H9 (cell line): Measurements from ENCODE around the gene DRD1. TPM values are rescaled to one million over a fixed set of nuclear protein-coding genes. Genes with fewer than 3 reads are reported as not detected.

Source experiments
- DNase-seq: peaks from one replicate; pipeline ENCODE4 v3.0.0-alpha.2; 2017
- H2AFZ ChIP-seq: one replicate; pipeline ENCODE4 v1.6.1; 2013; ENCODE audit warnings: mild to moderate bottlenecking, low read length, control low read depth, moderate library complexity
- H2AK5ac ChIP-seq: 2 replicates; pipeline ENCODE4 v1.6.1; 2013; ENCODE audit warnings: low read length, control low read depth, mixed read lengths; ENCODE audit not compliant: insufficient read length
- H2BK120ac ChIP-seq: one replicate; pipeline ENCODE4 v1.6.1; 2013; ENCODE audit warnings: low read depth, mild to moderate bottlenecking, low read length, control low read depth, inconsistent platforms; ENCODE audit not compliant: poor library complexity, severe bottlenecking
- H2BK12ac ChIP-seq: 2 replicates; pipeline ENCODE4 v1.6.1; 2013; ENCODE audit warnings: low read length, control low read depth, mixed read lengths, low read depth; ENCODE audit not compliant: insufficient read length
- H2BK15ac ChIP-seq: 2 replicates; pipeline ENCODE4 v1.6.1; 2013; ENCODE audit warnings: low read depth, low read length, control low read depth
- H2BK20ac ChIP-seq: one replicate; pipeline ENCODE4 v1.6.1; 2013; ENCODE audit warnings: low read depth, mild to moderate bottlenecking, low read length, control low read depth, inconsistent platforms; ENCODE audit not compliant: poor library complexity, severe bottlenecking
- H2BK5ac ChIP-seq: 2 replicates; pipeline ENCODE4 v1.6.1; 2013; ENCODE audit warnings: low read length, control low read depth, mixed read lengths; ENCODE audit not compliant: insufficient read length
- H3K14ac ChIP-seq: 2 replicates; pipeline ENCODE4 v1.6.1; 2013; ENCODE audit warnings: low read length, control low read depth; ENCODE audit not compliant: insufficient read depth
- H3K18ac ChIP-seq: 2 replicates; pipeline ENCODE4 v1.6.1; 2013; ENCODE audit warnings: low read depth, mild to moderate bottlenecking, mixed read lengths, low read length, control low read depth; ENCODE audit not compliant: insufficient read length
- H3K23ac ChIP-seq: 2 replicates; pipeline ENCODE4 v1.6.1; 2013; ENCODE audit warnings: low read length, control low read depth, mixed read lengths, low read depth; ENCODE audit not compliant: insufficient read length
- H3K23me2 ChIP-seq: 2 replicates; pipeline ENCODE4 v1.6.1; 2013; ENCODE audit warnings: low read depth, mild to moderate bottlenecking, mixed read lengths, low read length, control low read depth; ENCODE audit not compliant: insufficient read length, poor library complexity, severe bottlenecking
- H3K27ac ChIP-seq: 2 replicates; pipeline ENCODE4 v1.5.1; 2013; ENCODE audit warnings: low read length, control low read depth, mixed read lengths, low read depth; ENCODE audit not compliant: insufficient read length
- H3K27me3 ChIP-seq: 2 replicates; pipeline ENCODE4 v1.6.1; 2013; ENCODE audit warnings: low read length, control low read depth, inconsistent platforms; ENCODE audit not compliant: insufficient read depth
- H3K4ac ChIP-seq: 2 replicates; pipeline ENCODE4 v1.6.1; 2013; ENCODE audit warnings: low read depth, mild to moderate bottlenecking, control low read depth, inconsistent platforms, low read length, moderate library complexity
- H3K4me1 ChIP-seq: 2 replicates; pipeline ENCODE4 v1.6.1; 2013; ENCODE audit warnings: low read length, control low read depth, inconsistent platforms; ENCODE audit not compliant: insufficient read depth
- H3K4me2 ChIP-seq: 2 replicates; pipeline ENCODE4 v1.6.1; 2013; ENCODE audit warnings: low read length, control low read depth, mixed read lengths; ENCODE audit not compliant: insufficient read length, insufficient read depth
- H3K56ac ChIP-seq: 2 replicates; pipeline ENCODE4 v1.6.1; 2013; ENCODE audit warnings: low read depth, mild to moderate bottlenecking, mixed read lengths, low read length, control low read depth; ENCODE audit not compliant: insufficient read length
- H3K79me1 ChIP-seq: 2 replicates; pipeline ENCODE4 v1.6.1; 2013; ENCODE audit warnings: low read depth, mild to moderate bottlenecking, moderate library complexity, low read length, control low read depth, inconsistent platforms; ENCODE audit not compliant: insufficient read depth, poor library complexity, severe bottlenecking
- H3K79me2 ChIP-seq: 2 replicates; pipeline ENCODE4 v1.6.1; 2013; ENCODE audit warnings: low read length, control low read depth, inconsistent platforms; ENCODE audit not compliant: insufficient read depth
- H3K9ac ChIP-seq: 2 replicates; pipeline ENCODE4 v1.6.1; 2013; ENCODE audit warnings: low read length, control low read depth, mixed read lengths; ENCODE audit not compliant: insufficient read length; ENCODE audit errors: extremely low read depth
- H3K9me3 ChIP-seq: one replicate; pipeline ENCODE4 v1.6.1; 2013; ENCODE audit warnings: low read depth, low read length, inconsistent platforms; ENCODE audit not compliant: control insufficient read depth
- H3T11ph ChIP-seq: one replicate; pipeline ENCODE4 v1.6.1; 2013; ENCODE audit warnings: mild to moderate bottlenecking, low read length, control low read depth, inconsistent platforms
- H4K20me1 ChIP-seq: one replicate; pipeline ENCODE4 v1.6.1; 2013; ENCODE audit not compliant: control insufficient read depth, insufficient read length, insufficient read depth
- H4K5ac ChIP-seq: 2 replicates; pipeline ENCODE4 v1.6.1; 2013; ENCODE audit warnings: low read depth, mild to moderate bottlenecking, mixed read lengths, low read length, control low read depth; ENCODE audit not compliant: insufficient read length
- H4K8ac ChIP-seq: replicated peaks from 2 replicates; pipeline ENCODE4 v1.6.1; 2013; ENCODE audit warnings: low read length, control low read depth, mixed read lengths, low read depth; ENCODE audit not compliant: insufficient read length
- H4K91ac ChIP-seq: 2 replicates; pipeline ENCODE4 v1.6.1; 2013; ENCODE audit warnings: low read depth, mild to moderate bottlenecking, moderate library complexity, mixed read lengths, low read length, control low read depth; ENCODE audit not compliant: insufficient read length
- H3K27ac Mint-ChIP-seq, 3 experiments: 2 replicates in 2 of 3; 3 replicates in 1 of 3; pipeline ENCODE4 v1.8.0; 2020 to 2021; ENCODE audit warnings: mixed read lengths in 3 of 3, mild to moderate bottlenecking in 1 of 3, moderate library complexity in 1 of 3
- H3K27me3 Mint-ChIP-seq: 2 replicates; pipeline ENCODE4 v1.8.0; 2021; ENCODE audit warnings: low read depth, mild to moderate bottlenecking, moderate library complexity, mixed read lengths
- H3K36me3 Mint-ChIP-seq, 3 experiments: 2 replicates in 2 of 3; 3 replicates in 1 of 3; pipeline ENCODE4 v1.8.0; 2020 to 2021; ENCODE audit warnings: low read depth in 3 of 3, mixed read lengths in 3 of 3; ENCODE audit not compliant: insufficient read depth in 1 of 3
- H3K4me1 Mint-ChIP-seq, 2 experiments: 2 replicates each; pipeline ENCODE4 v1.8.0; 2020; ENCODE audit warnings: mixed read lengths in 2 of 2
- H3K4me3 Mint-ChIP-seq, 2 experiments: 2 replicates in 1 of 2; 3 replicates in 1 of 2; pipeline ENCODE4 v1.8.0; 2020 to 2021; ENCODE audit warnings: mild to moderate bottlenecking in 2 of 2, mixed read lengths in 2 of 2, moderate library complexity in 1 of 2
- H3K9me3 Mint-ChIP-seq, 2 experiments: 2 replicates in 1 of 2; 3 replicates in 1 of 2; pipeline ENCODE4 v1.8.0; 2020; ENCODE audit warnings: mild to moderate bottlenecking in 2 of 2, mixed read lengths in 2 of 2, moderate library complexity in 1 of 2
- CTCF ChIP-seq: fragments of 200-600 bp; sonication (generic); conservative IDR thresholded peaks from 3 replicates; pipeline ENCODE4 v1.8.0; 2021; ENCODE audit warnings: antibody characterized with exemption, mild to moderate bottlenecking
- WGBS: extraction: QIAGEN DNeasy Blood & Tissue Kit; methylation state at CpG from one replicate; pipeline ENCODE4 v1.1.7; 2013; ENCODE audit warnings: missing lambda C conversion rate, low lambda C conversion rate, mixed read lengths; ENCODE audit not compliant: insufficient read length; ENCODE audit errors: extremely low coverage; 5-methylcytosine and 5-hydroxymethylcytosine counted together
- total RNA-seq: library from RNA; stranded (reverse); gene quantifications from 2 replicates; pipeline ENCODE4 v1.2.1, GENCODE V29; 2021

DRD1 gene
- total RNA-seq, 1 experiment from 2014 or later: not detected

GRCh38 chr5:175464074-175464941, 20.3 kb upstream of the DRD1 start:
- no peak overlapping the region for H3K4me3 Mint-ChIP-seq
- Histone ChIP-seq H3K23me2 (no peaks in the 10 kb centered on the region), H3K79me2 (no peaks in the 10 kb centered on the region), H2AFZ (peak overlapping the region; percentile 88), H4K8ac (no peak overlapping the region), H3K9me3 (no peaks in the 10 kb centered on the region), H3K27ac (no peak overlapping the region), H2BK120ac (no peak overlapping the region), H3K79me1 (no peaks in the 10 kb centered on the region), H2BK20ac (no peak overlapping the region), H3K23ac (no peak overlapping the region), H4K20me1 (no peaks in the 10 kb centered on the region), H3K4ac (no peak overlapping the region), H2BK15ac (no peak overlapping the region), H3K4me2 (no peak overlapping the region), H3K27me3 (no peaks in the 10 kb centered on the region), H3K9ac (no peak overlapping the region), H2BK12ac (no peak overlapping the region), H4K91ac (no peak overlapping the region), H4K5ac (no peak overlapping the region), H3K4me1 (no peaks in the 10 kb centered on the region), H2AK5ac (no peak overlapping the region), H3K56ac (no peak overlapping the region), H3T11ph (no peak overlapping the region), H3K18ac (no peak overlapping the region), H2BK5ac (no peak overlapping the region), H3K14ac (no peak overlapping the region)
- DNase-seq: peak; percentile 75
- H3K27me3 Mint-ChIP-seq: peaks cover 12% of the 10 kb centered on the region
- H3K27ac Mint-ChIP-seq: no peak overlapping the region; a peak in 1 of 7 replicates
- no peaks in the 10 kb centered on the region for H3K36me3 Mint-ChIP-seq
- H3K4me1 Mint-ChIP-seq: peaks cover 5 to 8% of the 10 kb centered on the region in 2 experiments
- peak; percentile 75 for TF ChIP-seq CTCF
- no CpG with 5 or more reads among the region's 11 CpGs for WGBS
- no peaks in the 10 kb centered on the region for H3K9me3 Mint-ChIP-seq
